HepG2 (cell line): ENCODE measurements around the gene ERMARD. TPM values are rescaled to one million over a fixed set of nuclear protein-coding genes. Genes with fewer than 3 reads are reported as not detected.

Experiments
- BORCS8-MEF2B ChIP-seq: sonication (generic); formaldehyde crosslinking; IDR thresholded peaks from 2 replicates; pipeline ENCODE4 v1.8.0; 2022; ENCODE audit warnings: mild to moderate bottlenecking, missing genetic modification reagents
- DDIT3 ChIP-seq: sonication (generic); formaldehyde crosslinking; IDR thresholded peaks from 2 replicates; pipeline ENCODE4 v1.4.0; 2020; ENCODE audit warnings: mild to moderate bottlenecking, missing genetic modification reagents
- HNRNPL ChIP-seq: fragments of 200-400 bp; formaldehyde crosslinking; IDR thresholded peaks from 2 replicates; pipeline ENCODE4 v1.6.1; 2017; ENCODE audit warnings: mild to moderate bottlenecking, low read depth, low read length
- MXD1 ChIP-seq: sonication (generic); formaldehyde crosslinking; IDR thresholded peaks from 2 replicates; pipeline ENCODE4 v1.4.0; 2020; ENCODE audit warnings: mild to moderate bottlenecking, missing genetic modification reagents
- PBX3 ChIP-seq: sonication (generic); formaldehyde crosslinking; IDR thresholded peaks from 2 replicates; pipeline ENCODE4 v1.8.1; 2023; ENCODE audit warnings: missing genetic modification reagents, inconsistent platforms, borderline replicate concordance
- POGZ ChIP-seq: sonication (generic); formaldehyde crosslinking; IDR thresholded peaks from 2 replicates; pipeline ENCODE4 v1.4.0; 2020; ENCODE audit warnings: mild to moderate bottlenecking, missing genetic modification reagents
- RORA ChIP-seq: sonication (generic); formaldehyde crosslinking; IDR thresholded peaks from 2 replicates; pipeline ENCODE4 v1.5.0; 2020; ENCODE audit warnings: mild to moderate bottlenecking, missing genetic modification reagents, moderate library complexity
- RXRB ChIP-seq: IDR thresholded peaks from 2 replicates; pipeline ENCODE4 v1.6.1; 2016; ENCODE audit warnings: borderline replicate concordance, missing genetic modification reagents, missing compliant biosample characterization
- SOX13 ChIP-seq, 3 experiments: fragments of 450-650 bp in 1 of 3; sonication (generic) in 1 of 3; formaldehyde crosslinking in 1 of 3; IDR thresholded peaks in 2 of 3; conservative IDR thresholded peaks in 1 of 3; 2 replicates each; pipeline versions ENCODE4 v1.5.0 to v1.6.1; 2016 to 2020; ENCODE audit warnings: antibody characterized with exemption in 1 of 3, mild to moderate bottlenecking in 1 of 3, missing compliant biosample characterization in 1 of 3, missing genetic modification reagents in 1 of 3, moderate library complexity in 1 of 3
- SP1 ChIP-seq, 2 experiments: fragments of 450-650 bp in 1 of 2; sonication (generic) in 1 of 2; formaldehyde crosslinking in 1 of 2; IDR thresholded peaks; 2 replicates each; pipeline versions ENCODE4 v1.4.0 to v1.6.1; 2016 to 2020; ENCODE audit warnings: missing genetic modification reagents in 1 of 2
- TAF15 ChIP-seq: fragments of 200-400 bp; formaldehyde crosslinking; IDR thresholded peaks from one replicate; pipeline ENCODE4 v1.6.1; 2018; ENCODE audit warnings: mild to moderate bottlenecking, low read depth, low read length; ENCODE audit not compliant: poor library complexity, severe bottlenecking
- ZBED4 ChIP-seq: sonication (generic); formaldehyde crosslinking; IDR thresholded peaks from 2 replicates; pipeline ENCODE4 v1.4.0; 2020; ENCODE audit warnings: missing genetic modification reagents, borderline replicate concordance
- ZNF180 ChIP-seq: sonication (generic); formaldehyde crosslinking; IDR thresholded peaks from 2 replicates; pipeline ENCODE4 v1.4.0; 2020; ENCODE audit warnings: low read depth, missing genetic modification reagents, borderline replicate concordance
- ZNF234 ChIP-seq: sonication (generic); formaldehyde crosslinking; conservative IDR thresholded peaks from 2 replicates; pipeline ENCODE4 v1.5.1; 2020; ENCODE audit warnings: mild to moderate bottlenecking, missing genetic modification reagents
- ZNF235 ChIP-seq: sonication (generic); formaldehyde crosslinking; IDR thresholded peaks from 2 replicates; pipeline ENCODE4 v1.8.1; 2023; ENCODE audit warnings: mild to moderate bottlenecking, missing genetic modification reagents, borderline replicate concordance
- ZNF331 ChIP-seq: sonication (generic); formaldehyde crosslinking; IDR thresholded peaks from 2 replicates; pipeline ENCODE4 v1.4.0; 2020; ENCODE audit warnings: missing genetic modification reagents
- ZNF558 ChIP-seq: sonication (generic); formaldehyde crosslinking; IDR thresholded peaks from 2 replicates; pipeline ENCODE4 v1.9.0; 2022; ENCODE audit warnings: mild to moderate bottlenecking, missing genetic modification reagents, borderline replicate concordance
- ZNF564 ChIP-seq: sonication (generic); formaldehyde crosslinking; IDR thresholded peaks from 2 replicates; pipeline ENCODE4 v1.8.1; 2023; ENCODE audit warnings: mild to moderate bottlenecking, missing genetic modification reagents
- polyA plus RNA-seq, 8 experiments: library from polyadenylated mRNA; depleted of rRNA in 3 of 8; stranded (reverse) in 7 of 8; unstranded in 1 of 8; fragments of >200 nt; fragmentation: Illumina TruSeq in 4 of 8; extraction: Trizol in 4 of 8; gene quantifications; 2 replicates each; pipeline versions ENCODE4 v1.2.1 to v1.2.3, GENCODE V29; 2011 to 2016; ENCODE audit warnings: low read depth in 4 of 8, missing spikeins in 1 of 8, mixed read lengths in 1 of 8; ENCODE audit not compliant: insufficient read depth in 1 of 8
- total RNA-seq, 5 experiments: library from RNA; depleted of rRNA; stranded (reverse); fragments of >200 nt; fragmentation: Illumina TruSeq; extraction: Trizol; gene quantifications; 2 replicates each; pipeline ENCODE4 v1.2.3, GENCODE V29; 2016; ENCODE audit warnings: low read depth in 1 of 5
- TF ChIP-seq, protein P1 (sequence below): sonication (generic); formaldehyde crosslinking; IDR thresholded peaks from 2 replicates; pipeline ENCODE4 v1.4.0; 2020; ENCODE audit warnings: mild to moderate bottlenecking, missing genetic modification reagents

Gene ERMARD
- total and polyA plus RNA-seq, 2 of the 13 experiments (the other 11 are each of a cell fraction or from before 2014, with no cell fraction given), result 8.8 to 10.7 TPM

GRCh38 chr6:169789944-169790927 is 38.8 kb downstream of the ERMARD start (continued):
- TF ChIP-seq ZNF558 (CRISPR knock-in tag) (peak; percentile 78; the same call in 1 of the 2 replicates), TAF15 (peak; percentile 88), POGZ (CRISPR knock-in tag) (peak; percentile 78), SOX13 (IDR thresholded peaks at IDR 0.05) (peak; percentile 21; the same call in 1 of the 2 replicates), SOX13 (CRISPR knock-in tag; conservative IDR thresholded peaks at IDR 0.05 in 1 of 2, IDR thresholded peaks at IDR 0.05 in 1 of 2) (peak in 1 of 2 experiments; percentile 35; a peak in 1 of 4 replicates), DDIT3 (CRISPR knock-in tag) (no peak), SP1 (IDR thresholded peaks at IDR 0.05) (no peak), SP1 (CRISPR knock-in tag; IDR thresholded peaks at IDR 0.05) (peak; percentile 38; the same call in 1 of the 2 replicates), MXD1 (CRISPR knock-in tag) (peak; percentile 74), RORA (no peak), ZBED4 (CRISPR knock-in tag) (no peak; the same call in 1 of the 2 replicates), ZNF331 (CRISPR knock-in tag) (no peak; the same call in 1 of the 2 replicates), BORCS8-MEF2B (CRISPR knock-in tag) (peak; percentile 85; the same call in 1 of the 2 replicates), PBX3 (CRISPR knock-in tag) (no peak; the same call in 1 of the 2 replicates), ZNF564 (CRISPR knock-in tag) (no peak), ZNF180 (CRISPR knock-in tag) (no peak), ZNF235 (CRISPR knock-in tag) (0 out of 2 replicates have a peak, but pooled peaks have one; percentile 12), ZNF234 (CRISPR knock-in tag) (no peak), HNRNPL (peak; percentile 73; the same call in 1 of the 2 replicates), RXRB (CRISPR knock-in tag) (peak; percentile 85)
- TF ChIP-seq, protein P1, sequence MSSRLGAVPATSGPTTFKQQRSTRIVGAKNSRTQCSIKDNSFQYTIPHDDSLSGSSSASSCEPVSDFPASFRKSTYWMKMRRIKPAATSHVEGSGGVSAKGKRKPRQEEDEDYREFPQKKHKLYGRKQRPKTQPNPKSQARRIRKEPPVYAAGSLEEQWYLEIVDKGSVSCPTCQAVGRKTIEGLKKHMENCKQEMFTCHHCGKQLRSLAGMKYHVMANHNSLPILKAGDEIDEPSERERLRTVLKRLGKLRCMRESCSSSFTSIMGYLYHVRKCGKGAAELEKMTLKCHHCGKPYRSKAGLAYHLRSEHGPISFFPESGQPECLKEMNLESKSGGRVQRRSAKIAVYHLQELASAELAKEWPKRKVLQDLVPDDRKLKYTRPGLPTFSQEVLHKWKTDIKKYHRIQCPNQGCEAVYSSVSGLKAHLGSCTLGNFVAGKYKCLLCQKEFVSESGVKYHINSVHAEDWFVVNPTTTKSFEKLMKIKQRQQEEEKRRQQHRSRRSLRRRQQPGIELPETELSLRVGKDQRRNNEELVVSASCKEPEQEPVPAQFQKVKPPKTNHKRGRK, result peak; percentile 31; the same call in 1 of the 2 replicates
